ENCODE data around the gene MAGI2.

The MAGI2 gene

DNA sequence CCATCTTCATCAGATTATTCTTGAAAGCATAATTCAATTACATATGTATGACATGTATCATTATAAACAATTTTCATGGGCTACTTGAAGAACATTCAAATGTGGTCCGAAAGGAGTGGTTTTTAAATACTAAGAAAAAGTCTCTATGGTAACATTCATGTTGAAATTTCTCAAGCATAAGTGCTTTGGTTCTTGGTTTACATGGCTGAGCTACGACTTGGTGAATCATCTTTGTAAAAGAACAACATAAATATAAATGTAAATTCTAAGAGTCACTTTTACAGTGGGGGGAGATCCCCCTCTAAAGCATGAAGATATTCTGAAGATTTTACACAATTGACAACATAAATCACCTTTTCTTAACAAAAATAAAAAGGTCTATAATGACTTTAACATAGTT lies 118.6 kb downstream of the MAGI2 start:
- no peak for DNase-seq (ENCODE audit: extremely low read depth, low read depth)

GRCh38 chr7:79334334-79334733 lies 119.1 kb downstream of the MAGI2 start:
- DNase-seq (ENCODE audit: extremely low read depth, low read depth), result no peak
- TF ChIP-seq, protein P1, sequence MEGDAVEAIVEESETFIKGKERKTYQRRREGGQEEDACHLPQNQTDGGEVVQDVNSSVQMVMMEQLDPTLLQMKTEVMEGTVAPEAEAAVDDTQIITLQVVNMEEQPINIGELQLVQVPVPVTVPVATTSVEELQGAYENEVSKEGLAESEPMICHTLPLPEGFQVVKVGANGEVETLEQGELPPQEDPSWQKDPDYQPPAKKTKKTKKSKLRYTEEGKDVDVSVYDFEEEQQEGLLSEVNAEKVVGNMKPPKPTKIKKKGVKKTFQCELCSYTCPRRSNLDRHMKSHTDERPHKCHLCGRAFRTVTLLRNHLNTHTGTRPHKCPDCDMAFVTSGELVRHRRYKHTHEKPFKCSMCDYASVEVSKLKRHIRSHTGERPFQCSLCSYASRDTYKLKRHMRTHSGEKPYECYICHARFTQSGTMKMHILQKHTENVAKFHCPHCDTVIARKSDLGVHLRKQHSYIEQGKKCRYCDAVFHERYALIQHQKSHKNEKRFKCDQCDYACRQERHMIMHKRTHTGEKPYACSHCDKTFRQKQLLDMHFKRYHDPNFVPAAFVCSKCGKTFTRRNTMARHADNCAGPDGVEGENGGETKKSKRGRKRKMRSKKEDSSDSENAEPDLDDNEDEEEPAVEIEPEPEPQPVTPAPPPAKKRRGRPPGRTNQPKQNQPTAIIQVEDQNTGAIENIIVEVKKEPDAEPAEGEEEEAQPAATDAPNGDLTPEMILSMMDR (IDR thresholded peaks at IDR 0.05; ENCODE audit: low read depth, low read length), result no peak

More for the DNA sequence above, 118.6 kb downstream of the MAGI2 start:
- TF ChIP-seq, protein P1 (IDR thresholded peaks at IDR 0.05; ENCODE audit: low read depth, low read length), result no peak

GRCh38 chr7:79332091-79332490 lies 121.4 kb downstream of the MAGI2 start:
- TF ChIP-seq, protein P1 (IDR thresholded peaks at IDR 0.05; ENCODE audit: low read depth, low read length), result no peak
- DNase-seq (ENCODE audit: extremely low read depth, low read depth), result no peak

- no peak for DNase-seq (ENCODE audit: extremely low read depth, low read depth)
- TF ChIP-seq, protein P1 (IDR thresholded peaks at IDR 0.05; ENCODE audit: low read depth, low read length), result no peak
Observed at GRCh38 chr7:79329464-79329863, 124.0 kb downstream of the MAGI2 start.

- no peak for DNase-seq (ENCODE audit: extremely low read depth, low read depth)
- TF ChIP-seq, protein P1 (IDR thresholded peaks at IDR 0.05; ENCODE audit: low read depth, low read length), result no peak
Observed at GRCh38 chr7:79320741-79321473, 132.6 kb downstream of the MAGI2 start.

DNA sequence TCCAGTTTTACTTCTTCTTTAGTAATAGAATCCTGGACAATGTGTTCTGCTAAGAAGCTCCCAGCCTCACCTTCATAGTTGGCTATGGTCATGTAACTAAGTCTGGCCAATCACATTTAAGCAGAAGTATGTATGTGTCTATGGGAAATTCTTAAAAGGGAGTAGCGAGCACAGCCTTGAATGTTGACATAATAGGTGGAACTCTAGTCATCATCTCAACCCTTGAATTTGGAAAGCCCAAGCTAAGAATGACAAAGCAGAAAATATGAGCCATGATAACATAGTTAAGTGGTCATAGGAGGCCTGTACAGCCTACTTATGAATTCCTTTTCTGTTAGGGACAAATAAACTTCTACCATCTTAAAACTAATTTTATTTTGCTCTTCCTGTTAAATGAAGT lies 134.1 kb downstream of the MAGI2 start:
- TF ChIP-seq, protein P1 (IDR thresholded peaks at IDR 0.05; ENCODE audit: low read depth, low read length), result no peak
- DNase-seq (ENCODE audit: extremely low read depth, low read depth), result no peak

- DNase-seq (ENCODE audit: extremely low read depth, low read depth), result peak; percentile 56
- TF ChIP-seq, protein P1 (IDR thresholded peaks at IDR 0.05; ENCODE audit: low read depth, low read length), result no peak
Observed at GRCh38 chr7:79317728-79318127, 135.7 kb downstream of the MAGI2 start.

Measured in AG09319 (cell line).